KOPT-K1 (cell line): Measurements from ENCODE around the gene CCDC71L.

Source experiments
- H3K27ac ChIP-seq: fragments of 200-600 bp; sonication (generic); 2 replicates; pipeline ENCODE4 v1.5.1; 2016; ENCODE audit warnings: antibody characterized with exemption, mild to moderate bottlenecking, low read depth, low read length; ENCODE audit not compliant: poor library complexity, severe bottlenecking
- H3K36me3 ChIP-seq: fragments of 200-600 bp; sonication (generic); 2 replicates; pipeline ENCODE4 v1.5.1; 2017; ENCODE audit warnings: antibody characterized with exemption, mild to moderate bottlenecking, low read length, moderate library complexity; ENCODE audit not compliant: insufficient read depth
- H3K9me3 ChIP-seq: fragments of 200-600 bp; sonication (generic); 2 replicates; pipeline ENCODE4 v1.5.1; 2017; ENCODE audit warnings: antibody characterized with exemption, low read length, mild to moderate bottlenecking; ENCODE audit not compliant: insufficient read depth, poor library complexity, severe bottlenecking

The CCDC71L gene

DNA sequence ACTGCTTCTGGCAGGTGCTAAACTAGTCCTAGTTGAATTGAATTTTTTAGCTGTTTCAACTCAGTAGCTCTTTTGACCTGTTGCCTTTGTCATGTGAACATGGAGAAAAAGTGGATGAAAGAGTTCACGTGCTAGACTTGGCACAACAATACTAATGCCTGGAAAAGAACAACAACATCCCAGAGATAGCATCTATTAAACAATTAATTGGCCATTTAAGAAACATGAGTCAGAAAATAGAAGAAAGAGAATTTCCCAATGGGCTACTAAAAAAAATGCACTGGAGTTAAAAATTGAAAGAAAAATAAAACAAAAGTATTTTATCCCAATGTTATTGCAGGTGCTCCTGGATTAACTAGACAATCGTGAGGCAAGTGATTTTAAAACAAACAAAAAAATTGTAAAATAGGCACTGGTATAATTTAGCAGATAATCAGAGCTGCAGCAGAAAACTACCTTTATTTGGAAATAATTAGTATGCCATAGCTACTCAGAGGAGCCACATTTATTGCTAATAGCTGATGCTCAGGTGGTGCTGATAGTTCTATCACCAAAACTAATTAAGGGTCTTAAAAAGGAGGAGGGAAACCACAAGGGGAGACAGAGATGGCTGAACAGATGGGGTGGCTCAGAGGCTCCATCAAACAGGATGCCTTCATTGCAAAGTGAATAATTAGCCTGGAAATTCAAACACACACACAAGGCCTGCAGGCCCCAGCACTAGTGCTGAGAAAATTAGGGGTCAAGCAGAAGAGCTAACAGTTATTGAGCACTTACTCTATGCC lies 17.6 kb downstream of the CCDC71L start:
- H3K36me3 ChIP-seq = no peaks in the 10 kb centered on the region
- H3K9me3 ChIP-seq = peaks cover 4% of the 10 kb centered on the region
- H3K27ac ChIP-seq = no peak overlapping the region

DNA sequence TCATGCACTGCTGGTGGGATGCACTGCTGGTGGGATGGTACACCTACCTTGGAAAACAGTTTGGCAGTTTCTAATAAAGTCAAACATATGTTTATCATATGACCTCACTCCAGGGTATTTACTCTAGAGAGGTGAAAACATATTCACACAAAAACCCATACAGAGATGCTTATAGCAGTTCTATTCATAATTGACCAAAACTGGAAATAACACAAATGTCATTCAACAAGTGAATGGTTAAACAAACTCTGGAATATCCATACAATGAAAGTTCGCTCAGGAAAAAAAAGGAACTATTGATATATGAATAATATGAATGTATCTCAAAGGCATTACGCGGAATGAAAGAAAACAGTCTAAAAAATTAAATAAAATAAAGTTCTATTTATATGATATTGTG lies 19.5 kb downstream of the CCDC71L start:
- H3K9me3 ChIP-seq = peaks cover 4% of the 10 kb centered on the region
- no peak overlapping the region for H3K27ac ChIP-seq
- H3K36me3 ChIP-seq = no peaks in the 10 kb centered on the region

DNA sequence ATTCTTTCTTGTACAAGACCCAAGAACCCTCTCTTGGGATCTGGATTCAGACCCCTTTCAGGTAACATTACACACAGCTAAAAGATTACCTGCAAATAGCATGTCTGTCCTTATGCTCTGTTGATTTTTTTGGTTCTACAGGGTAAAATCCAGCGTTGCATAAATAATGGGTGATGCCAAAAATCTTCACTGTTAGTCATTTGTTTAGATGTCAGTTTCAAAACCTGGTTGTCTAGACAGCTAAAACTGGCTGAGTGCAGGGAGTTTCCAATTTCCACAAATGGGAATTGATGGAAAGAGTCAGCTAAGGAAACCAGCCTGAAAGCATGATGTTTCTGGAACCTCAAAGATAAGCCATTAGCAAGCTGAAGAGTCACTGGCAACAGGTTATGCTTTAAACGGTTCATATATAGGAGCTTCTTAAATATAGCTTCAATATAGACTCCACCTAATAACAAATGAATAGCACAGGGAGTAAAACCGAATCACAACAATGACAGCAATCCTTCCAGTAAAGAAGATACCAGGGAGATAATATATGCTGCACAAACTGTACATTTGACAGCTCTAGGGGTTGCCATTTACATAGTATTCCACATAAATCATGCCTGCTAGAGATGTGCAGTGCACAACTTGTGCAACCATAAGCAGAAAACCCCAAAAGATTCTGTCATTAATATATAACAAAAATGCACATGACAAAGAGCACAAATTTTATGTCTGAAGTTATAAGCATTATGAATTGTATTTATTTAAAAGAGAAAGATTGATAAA lies 20.4 kb downstream of the CCDC71L start:
- no peaks in the 10 kb centered on the region for H3K9me3 ChIP-seq

DNA sequence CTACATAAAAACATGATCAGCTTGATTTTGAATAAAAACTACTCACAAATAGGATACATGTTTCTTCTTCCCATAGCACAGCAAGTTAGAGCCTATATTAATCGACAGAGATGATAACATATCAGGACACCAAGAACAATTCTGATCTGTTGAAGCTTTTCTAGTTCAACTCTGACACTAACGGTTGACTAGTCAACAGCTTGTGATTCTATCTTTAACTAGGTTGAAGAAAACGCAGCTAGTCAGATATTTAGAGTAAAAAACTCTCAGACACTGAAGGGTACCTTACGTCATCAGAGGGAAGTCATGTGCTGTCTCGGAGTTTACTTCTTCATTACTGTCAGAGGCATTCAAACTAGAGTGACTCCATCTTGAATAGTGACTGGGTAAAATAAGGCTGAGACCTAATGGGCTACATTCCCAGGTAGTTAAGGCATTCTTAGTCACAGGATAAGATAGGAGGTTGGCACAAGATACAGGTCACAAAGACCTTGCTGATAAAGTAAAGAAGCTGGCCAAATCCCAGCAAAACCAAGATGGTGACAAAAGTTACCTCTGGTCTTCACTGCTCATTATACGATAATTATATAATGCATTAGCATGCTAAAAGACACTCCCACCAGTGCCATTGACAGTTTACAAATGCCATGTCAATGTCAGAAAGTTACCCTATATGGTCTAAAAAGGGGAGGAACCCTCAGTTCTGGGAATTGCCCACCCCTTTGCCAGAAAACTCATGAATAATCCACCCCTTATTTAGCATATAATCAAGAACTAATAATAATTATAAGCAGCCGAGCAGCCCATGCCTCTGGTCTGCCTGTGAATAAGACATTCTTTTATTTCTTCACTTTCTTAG lies 21.3 kb downstream of the CCDC71L start:
- peaks cover 5% of the 10 kb centered on the region for H3K9me3 ChIP-seq
- H3K27ac ChIP-seq = no peak overlapping the region
- no peaks in the 10 kb centered on the region for H3K36me3 ChIP-seq

More for the DNA sequence above, 20.4 kb downstream of the CCDC71L start:
- Histone ChIP-seq H3K27ac (no peak overlapping the region), H3K36me3 (no peaks in the 10 kb centered on the region)

DNA sequence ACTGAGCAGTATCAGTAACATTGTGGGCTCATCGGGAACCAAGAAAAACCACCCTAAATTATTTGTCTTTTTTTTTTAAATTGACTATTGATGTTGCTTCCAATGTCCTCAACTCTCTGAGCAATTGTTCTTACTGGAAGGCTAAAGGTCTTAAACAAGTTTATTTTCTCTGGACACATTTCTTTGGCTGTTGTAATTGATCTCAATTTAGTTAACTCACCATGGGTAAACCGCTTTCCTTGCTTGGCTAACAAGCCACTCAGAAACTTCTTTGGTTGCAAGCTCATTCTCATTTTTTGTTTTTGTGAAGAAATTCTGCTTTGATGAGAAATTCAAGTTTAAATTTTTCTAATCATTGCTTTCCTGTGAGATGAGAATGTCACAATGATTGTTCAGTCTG lies 25.5 kb downstream of the CCDC71L start:
- H3K27ac ChIP-seq = no peak overlapping the region
- no peaks in the 10 kb centered on the region for H3K36me3 ChIP-seq
- peaks cover 26% of the 10 kb centered on the region for H3K9me3 ChIP-seq

DNA sequence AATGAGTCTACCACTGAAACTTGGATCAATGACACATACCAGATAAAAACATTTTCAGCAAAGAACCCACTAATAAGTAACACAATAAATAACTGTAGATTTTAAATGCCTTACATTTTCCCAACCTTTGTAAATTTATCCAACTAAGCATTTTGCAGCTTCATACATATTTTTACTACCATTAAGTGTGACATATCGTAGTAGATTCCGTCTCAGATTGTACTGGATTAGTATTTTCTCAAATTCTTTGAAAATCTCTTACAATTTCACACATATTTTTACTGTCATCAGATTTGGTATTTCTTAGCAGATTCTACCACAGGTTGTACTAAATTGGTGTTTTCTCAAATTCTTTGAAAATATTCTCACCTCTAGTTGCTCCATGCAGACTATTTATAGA lies 26.0 kb downstream of the CCDC71L start:
- no peaks in the 10 kb centered on the region for H3K36me3 ChIP-seq
- H3K9me3 ChIP-seq = peaks cover 26% of the 10 kb centered on the region
- no peak overlapping the region for H3K27ac ChIP-seq

DNA sequence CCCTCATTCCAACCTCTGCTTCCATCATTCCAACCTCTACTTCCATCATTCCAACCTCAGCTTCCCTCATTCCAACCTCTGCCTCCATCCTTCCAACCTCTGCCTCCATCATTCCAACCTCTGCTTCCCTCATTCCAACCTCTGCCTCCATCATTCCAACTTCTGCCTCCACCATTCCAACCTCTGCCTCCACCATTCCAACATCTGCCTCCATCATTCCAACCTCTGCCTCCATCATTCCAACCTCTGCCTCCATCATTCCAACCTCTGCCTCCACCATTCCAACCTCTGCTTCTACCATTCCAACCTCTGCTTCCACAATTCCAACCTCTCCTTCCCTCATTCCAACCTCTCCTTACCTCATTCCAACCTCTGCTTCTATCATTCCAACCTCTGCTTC lies 30.3 kb downstream of the CCDC71L start:
- no peaks in the 10 kb centered on the region for H3K36me3 ChIP-seq
- no peak overlapping the region for H3K27ac ChIP-seq
- peaks cover 26% of the 10 kb centered on the region for H3K9me3 ChIP-seq

DNA sequence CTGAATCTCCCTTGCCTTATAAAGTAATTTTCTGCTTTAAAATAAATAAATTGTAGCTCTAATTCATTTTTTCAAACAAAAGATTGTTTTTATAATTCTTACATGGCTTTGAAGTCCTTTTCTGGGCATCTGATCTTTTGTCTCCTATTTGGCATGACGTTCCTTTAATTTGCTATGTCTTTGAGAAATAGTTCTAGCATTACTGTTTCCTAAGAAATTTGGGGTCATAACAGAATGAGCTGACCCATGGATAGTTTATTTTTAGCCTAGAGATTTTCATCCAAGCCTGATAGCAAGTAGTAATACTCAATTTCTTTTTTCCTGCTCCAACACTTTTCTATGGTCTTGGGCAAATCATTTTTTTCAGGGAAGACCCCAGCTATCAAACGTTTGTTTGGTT lies 31.4 kb downstream of the CCDC71L start:
- Histone ChIP-seq H3K27ac (no peak overlapping the region), H3K36me3 (no peaks in the 10 kb centered on the region), H3K9me3 (peaks cover 21% of the 10 kb centered on the region)

DNA sequence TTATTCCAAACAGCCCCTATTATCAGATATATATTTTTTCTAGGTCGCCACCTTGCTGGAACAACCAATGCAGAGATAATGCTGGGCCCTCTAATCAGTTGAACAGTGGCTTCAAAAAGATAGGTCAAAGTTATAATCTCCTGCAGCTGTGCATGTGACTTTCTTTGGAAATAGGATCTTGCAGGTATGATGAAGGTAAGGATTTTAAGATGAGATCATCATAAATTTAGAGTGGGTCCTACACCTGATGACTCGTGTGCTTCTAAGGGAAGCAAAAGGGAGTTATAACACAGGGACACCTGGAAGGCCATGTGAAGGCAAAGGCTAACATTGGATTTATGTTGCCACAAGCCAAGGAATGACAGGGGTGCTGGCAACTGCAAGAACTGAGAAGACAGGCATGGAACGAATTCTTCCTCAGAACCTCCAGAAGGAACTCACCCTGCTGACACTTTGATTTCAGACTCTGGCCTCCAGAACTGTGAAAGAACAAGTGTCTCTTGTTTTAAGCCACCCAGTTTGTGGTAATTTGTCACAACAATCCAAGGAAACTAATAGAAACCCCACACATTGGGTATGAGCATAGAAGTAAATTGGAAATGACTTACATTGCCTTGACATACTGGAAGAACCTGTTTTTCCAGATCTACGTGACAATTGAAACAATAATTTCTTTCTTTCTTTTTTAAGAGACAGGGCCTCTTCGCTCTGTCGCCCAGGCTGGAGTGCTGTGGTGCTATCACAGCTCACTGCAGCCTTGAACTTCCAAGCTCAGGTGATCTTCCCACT lies 34.4 kb downstream of the CCDC71L start:
- no peaks in the 10 kb centered on the region for H3K36me3 ChIP-seq
- H3K9me3 ChIP-seq = peaks cover 14% of the 10 kb centered on the region
- H3K27ac ChIP-seq = no peak overlapping the region

DNA sequence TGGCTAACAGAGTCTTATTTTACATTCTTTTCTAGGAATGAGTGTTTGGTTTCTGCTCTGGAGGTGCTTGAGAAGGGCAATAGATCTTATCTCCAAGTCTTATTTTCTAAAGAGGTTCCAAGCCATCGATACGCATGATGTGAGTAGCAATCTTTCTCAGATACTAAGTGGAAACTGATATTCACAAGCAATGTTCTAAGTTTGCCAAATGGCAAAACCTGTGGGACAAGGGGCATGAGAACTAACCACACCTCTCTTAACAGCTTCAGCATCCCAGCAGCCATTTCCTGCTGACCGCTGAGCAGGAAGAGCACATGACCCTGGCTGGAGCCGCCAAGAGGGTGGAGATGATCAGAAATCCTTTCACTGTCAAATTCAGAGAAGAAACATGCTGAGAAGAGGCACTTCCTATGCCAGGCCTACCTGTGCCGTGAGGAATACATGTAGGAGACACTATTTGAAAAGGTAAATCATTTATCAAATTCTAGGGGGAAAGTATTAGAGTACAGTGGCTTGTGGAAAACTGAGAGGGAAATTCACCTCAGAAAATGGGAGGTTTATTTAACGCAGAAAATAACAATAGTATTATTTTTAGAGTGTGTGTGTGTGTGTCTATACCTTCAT lies 35.2 kb downstream of the CCDC71L start:
- H3K36me3 ChIP-seq = no peaks in the 10 kb centered on the region
- peaks cover 13% of the 10 kb centered on the region for H3K9me3 ChIP-seq
- no peak overlapping the region for H3K27ac ChIP-seq

DNA sequence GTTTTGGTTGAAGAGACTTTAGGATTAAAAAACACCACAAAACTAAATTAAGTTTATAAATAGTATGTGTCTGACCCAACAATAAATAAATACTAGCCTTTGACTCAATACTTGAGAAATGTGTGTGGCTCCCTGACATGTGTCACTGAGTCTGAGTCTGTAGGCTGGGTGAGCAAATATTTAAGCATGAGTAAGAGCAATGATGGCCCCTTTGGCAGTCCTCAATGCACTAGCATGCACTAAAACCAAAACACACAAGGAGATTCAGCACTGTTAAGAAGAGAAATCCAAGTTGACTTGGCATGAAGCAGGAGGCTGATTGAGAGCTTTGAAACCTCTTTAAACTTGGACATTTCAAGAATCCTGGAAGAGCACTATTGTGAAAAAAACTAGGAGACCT lies 37.1 kb downstream of the CCDC71L start:
- H3K36me3 ChIP-seq = no peaks in the 10 kb centered on the region
- H3K9me3 ChIP-seq = peaks cover 12% of the 10 kb centered on the region
- no peak overlapping the region for H3K27ac ChIP-seq

DNA sequence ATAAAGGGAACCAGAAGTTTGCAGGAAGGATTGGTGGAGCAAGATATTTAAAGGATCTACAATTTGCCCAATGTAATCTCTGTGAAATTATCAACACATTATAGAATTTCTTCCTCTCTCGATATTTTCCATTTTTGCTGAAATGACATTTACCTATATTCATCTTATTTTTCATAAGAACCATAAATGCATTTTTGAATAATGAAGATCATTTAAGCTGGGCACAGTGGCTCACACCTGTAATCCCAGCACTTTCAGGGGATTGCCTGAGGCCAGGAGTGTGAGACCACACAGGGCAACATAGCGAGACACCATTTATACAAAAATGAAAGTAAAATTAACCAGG lies 37.7 kb downstream of the CCDC71L start:
- H3K36me3 ChIP-seq = no peaks in the 10 kb centered on the region
- H3K27ac ChIP-seq = no peak overlapping the region
- peaks cover 12% of the 10 kb centered on the region for H3K9me3 ChIP-seq

DNA sequence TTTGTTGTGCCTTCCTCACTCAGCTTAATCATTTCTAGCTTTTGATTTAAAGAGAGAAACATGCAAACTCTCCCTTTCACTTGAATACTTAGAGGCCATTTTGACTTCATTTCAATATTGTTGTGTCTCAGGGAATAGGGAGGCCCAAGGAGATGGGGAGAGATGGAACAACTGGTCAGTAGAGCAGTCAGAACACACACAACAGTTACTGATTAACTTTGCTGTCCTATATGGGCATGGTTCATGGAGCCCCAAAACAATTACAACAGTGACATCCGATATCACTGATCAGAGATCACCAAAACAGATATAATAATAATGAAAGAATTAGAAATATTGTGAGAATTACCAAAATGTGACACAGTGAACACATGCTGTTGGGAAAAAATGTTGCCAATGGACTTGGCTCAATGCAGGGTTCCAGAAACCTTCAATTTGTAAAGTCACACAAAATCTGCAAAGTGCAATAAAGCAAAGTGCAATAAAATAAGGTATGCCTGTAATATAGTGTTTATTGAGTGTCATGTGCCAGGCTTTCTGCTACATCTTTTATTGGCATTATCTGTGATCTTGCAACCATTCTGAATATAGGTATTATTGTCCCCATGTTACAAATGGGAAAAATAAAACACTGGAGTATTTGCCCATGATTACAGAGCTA lies 38.2 kb downstream of the CCDC71L start:
- Histone ChIP-seq H3K27ac (no peak overlapping the region), H3K9me3 (peaks cover 12% of the 10 kb centered on the region), H3K36me3 (no peaks in the 10 kb centered on the region)
